Activated CD4-positive, CD25-positive, alpha-beta regulatory T cell treated with anti-CD3 and anti-CD28 coated beads, Interleukin-2, amount 50 U/mL, for 16 hours (primary cell): ENCODE results near the gene ARID3A.
"Not testable (repeated sequence)": the region's sequence is repeated elsewhere in the genome, so short reads cannot be mapped to it uniquely, and the experiment has no call there.

Experiments
- DNase-seq: peaks from one replicate; pipeline ENCODE4 v3.0.0-alpha.2; 2020; ENCODE audit warnings: low read depth, low spot score

Gene ARID3A

DNA sequence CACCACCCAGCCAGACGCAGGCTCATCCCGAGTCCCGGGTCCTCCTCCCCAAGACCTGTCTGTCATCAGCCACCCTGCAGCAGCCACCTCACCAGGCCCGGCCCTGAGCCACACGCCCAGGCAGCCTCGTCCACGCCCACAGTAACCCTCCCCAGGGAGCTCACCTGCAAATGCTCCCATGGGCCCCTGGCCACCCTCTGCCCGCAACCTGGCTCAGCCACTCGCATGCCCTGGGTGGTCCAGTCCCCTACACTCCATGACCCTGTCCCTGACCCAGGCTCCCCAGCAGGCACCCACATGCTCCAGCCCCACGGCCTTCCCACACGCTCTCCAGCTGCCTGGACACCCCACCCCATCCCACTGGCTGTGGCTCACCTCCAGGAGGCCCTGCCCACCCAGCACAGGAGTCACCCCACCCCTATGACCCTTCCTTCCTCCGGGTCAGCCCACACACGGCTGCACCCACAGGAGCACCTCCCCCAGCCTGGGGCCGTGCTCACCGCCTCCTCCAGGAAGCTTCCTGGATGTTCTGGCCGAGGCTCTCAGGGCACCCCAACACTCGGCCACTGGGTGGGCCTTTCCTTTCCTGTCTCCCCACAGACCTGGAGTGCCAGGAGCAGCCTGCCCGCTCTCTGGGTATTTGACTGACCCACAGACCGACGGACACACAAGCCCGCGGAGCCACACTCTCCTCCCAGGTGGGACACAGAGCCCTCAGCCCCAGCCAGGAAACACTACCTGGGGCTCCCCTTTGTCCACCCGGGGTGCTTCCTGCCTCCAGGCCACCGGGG lies 91.5 kb downstream of the ARID3A start:
- DNase-seq, result no peak

DNA sequence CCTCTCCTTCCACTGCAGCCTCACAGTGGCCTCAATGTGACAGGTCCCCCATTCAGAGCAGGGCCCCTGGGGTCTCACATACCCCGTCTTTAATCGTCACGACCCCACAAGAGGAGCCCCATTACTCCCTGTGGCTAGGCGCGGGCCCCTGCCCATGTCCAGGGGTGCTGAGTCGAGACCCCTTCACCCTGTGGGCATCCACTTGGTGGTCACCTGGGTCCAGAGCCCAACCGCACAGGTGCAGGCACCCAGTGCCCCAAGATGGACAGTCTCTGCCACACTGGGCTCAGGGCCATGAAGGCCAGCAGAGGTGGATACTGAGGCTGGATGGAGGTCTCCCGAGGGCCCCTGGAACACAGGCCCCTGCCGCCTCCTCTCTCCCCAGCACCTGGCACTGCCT lies 92.1 kb downstream of the ARID3A start:
- no peak for DNase-seq

DNA sequence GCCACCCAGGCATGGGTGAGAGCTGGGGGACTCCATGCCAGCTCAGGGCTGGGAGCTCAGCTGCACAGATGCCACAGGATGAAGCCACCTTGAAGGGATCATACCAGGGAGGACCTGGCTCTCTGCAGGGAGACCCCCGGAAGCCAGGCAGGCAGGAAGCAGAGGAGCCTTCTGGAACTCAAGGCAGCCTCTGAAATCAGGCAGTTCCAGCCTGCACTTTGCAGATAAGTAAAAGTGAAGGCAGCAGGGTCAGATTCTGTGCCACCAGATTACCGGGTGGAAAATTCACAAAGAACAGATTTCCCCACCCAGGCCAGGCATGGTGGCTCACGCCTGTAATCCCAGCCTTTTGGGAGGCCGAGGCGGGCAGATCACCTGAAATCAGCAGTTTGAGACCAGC lies 92.6 kb downstream of the ARID3A start:
- DNase-seq, result no peak

DNA sequence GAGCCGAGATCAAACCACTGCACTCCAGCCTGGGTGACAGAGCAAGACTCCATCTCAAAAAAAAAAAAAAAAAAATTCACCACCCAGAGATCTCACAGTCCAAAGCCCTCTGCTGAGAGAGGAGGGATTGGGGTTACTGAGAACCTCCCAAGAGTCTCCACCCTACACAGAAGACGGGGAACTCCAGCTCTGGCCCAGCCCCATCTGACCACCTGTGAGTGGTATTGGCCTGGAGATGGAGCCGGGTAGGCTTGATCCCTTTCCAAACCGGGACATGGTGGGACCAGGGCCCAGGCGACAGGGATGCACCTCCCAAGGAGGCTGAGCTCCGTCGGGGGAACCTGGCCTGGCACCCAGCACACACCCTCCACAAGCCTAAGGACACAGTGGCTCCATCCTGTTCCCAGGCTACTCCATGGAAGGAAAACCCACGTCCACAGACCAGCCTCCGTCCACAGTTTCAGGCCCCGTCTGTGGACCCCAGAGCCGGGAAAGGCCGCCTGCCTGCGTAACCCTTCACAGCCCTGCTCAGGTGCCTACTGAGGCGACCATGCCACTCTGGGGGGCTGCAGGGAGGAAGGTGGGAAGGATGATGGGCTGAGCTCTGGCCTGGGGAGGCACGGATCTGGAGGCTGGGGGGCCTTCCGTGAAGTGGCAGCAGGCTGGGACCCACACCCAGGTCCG lies 93.2 kb downstream of the ARID3A start:
- DNase-seq, result no peak

DNA sequence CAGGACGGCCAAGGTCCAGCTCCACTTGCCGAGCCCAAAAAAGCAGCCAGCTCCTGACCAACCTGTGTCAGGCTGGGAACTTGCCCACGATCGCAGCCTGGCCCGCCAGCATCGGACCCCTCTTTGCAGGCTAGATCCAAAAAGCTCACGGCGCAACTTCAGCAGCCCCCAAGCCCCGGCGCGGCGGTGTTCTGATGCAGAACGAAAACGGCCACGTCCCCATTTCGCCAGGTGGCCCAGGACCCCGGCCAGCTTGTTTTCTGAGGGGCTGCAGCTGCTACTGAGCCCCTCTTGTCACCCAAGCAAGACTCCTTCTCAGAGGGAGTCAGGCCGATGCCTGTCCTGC lies 93.8 kb downstream of the ARID3A start:
- DNase-seq, result no peak

DNA sequence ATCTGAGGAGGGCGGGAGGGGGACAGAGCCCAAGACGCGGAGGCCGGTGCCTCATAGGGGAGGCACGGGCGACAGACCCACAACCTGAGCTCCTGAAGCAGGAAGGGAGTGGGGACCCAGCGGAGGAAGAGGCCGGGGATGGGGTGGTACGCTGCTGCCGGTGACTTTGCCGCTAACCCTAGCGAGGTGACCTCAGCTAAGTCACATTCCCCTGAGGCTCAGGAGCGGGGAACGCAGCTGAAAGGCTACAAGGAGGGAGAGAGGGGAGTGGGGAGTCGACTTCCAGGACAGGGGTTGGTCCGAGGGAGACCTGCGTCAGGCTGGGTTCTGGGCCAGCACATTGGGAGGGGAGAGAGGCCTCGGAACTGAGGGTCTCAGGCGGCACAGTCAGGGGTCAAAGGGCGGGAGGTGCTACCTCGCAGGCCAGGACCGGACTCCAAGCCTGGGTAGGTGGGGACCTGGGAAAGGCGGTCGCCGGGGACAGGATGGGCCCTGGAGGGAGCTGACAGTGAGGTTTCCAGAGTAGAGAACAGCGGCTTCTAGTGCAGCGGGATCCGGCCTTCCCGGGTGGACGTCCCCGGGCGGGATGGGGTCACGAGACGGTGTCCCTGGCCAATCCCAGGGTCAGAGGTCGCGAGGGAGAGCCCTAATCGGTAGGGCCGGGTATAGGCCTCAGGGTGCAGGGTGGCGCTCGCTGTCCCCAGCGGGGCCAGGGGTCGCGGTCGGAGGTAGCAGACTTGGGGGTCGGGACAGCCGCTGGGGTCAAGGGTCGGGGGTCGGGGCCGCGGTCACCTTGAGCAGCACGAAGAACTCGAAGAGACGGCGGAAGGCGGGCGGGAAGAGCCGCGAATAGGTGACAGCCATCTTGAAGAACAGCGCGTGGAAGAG lies 94.4 kb downstream of the ARID3A start:
- DNase-seq, result no peak

DNA sequence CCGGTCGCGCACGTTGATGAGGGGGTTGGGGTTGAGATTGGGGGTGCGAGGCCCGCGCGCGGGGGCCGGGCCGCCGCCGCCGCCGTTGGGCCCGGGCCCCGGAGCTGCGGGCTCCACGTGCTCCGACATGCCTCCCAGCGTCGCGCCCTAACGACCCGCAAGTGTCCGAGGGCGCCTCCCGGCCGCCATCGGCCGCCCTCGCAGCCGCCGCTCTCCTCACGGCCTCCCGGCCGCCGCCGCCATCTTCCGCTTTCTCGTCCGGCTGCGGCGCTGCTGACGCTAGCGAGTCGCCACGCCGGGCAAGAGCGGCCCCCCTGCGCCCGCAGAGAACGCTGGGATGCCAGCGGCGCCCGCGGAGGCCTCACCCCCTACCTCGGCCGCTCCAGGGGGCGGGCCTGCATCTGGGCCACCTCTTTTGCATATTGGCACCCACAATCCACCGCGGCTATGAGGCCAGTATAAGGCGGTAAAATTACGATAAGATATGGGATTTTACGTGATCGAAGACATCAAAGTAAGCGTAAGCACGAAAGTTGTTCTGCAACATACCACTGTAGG lies 95.1 kb downstream of the ARID3A start, which contains the start of gene TMEM259:
TSS of gene TMEM259 (minus strand) at position 256 of the 558 bp plus-strand sequence. CDS start at position 129, 127 bp downstream.
- peak; percentile 96 for DNase-seq

DNA sequence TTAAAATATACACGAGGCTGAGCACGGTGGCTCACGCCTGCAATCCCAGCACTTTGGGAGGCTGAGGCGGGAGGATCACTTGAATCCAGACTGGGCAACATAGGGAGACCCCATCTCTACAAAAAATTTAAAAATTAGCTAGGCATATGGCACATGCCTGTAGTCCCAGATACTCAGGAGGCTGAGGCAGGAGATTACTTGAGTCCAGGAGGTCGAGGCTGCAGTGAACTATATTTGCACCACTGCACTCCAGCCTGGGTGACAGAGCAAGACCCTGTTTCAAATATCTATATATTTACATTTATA lies 98.0 kb downstream of the ARID3A start:
- DNase-seq, result not testable (repeated sequence)

DNA sequence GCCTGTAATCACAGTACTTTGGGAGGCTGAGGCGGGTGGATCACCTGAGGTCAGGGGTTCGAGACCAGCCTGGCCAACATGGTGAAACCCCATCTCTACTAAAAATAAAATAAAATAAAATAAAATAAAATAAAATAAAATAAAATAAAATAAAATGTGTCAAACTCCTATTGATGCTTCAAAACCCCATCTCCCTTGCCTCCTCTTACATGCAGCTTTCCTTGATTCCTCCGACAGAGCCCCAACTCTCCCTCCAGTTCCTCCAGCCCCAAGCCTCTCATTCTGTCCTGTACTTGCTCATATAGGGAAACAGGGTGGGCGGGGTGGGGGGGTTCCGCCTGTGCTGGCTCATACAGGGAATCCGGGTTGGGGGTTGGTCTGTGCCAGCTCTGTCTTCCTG lies 99.2 kb downstream of the ARID3A start:
- not testable (repeated sequence) for DNase-seq
